Colonic mucosa (tissue), 4 donors: Measurements from ENCODE around the gene DMD. TPM values are rescaled to one million over a fixed set of nuclear protein-coding genes. Genes with fewer than 3 reads are reported as not detected.

Experiments used
- DNase-seq: peaks from one replicate; pipeline ENCODE4 v3.0.0-alpha.2; 2020
- H3K27ac ChIP-seq: fragments of 200-600 bp; one replicate; pipeline ENCODE4 v1.8.0; 2021
- H3K27me3 ChIP-seq: fragments of 200-600 bp; one replicate; pipeline ENCODE4 v1.8.0; 2021
- H3K36me3 ChIP-seq: fragments of 200-600 bp; one replicate; pipeline ENCODE4 v1.8.0; 2021
- H3K4me1 ChIP-seq: fragments of 200-600 bp; one replicate; pipeline ENCODE4 v1.8.0; 2021; ENCODE audit warnings: mild to moderate bottlenecking
- H3K4me3 ChIP-seq: fragments of 200-600 bp; one replicate; pipeline ENCODE4 v1.8.0; 2021
- H3K9ac ChIP-seq, 2 donors: one replicate each; pipeline ENCODE4 v1.7.0; 2013; ENCODE audit warnings: control low read depth in 2 of 2, low read depth in 2 of 2, low read length in 2 of 2
- H3K9me3 ChIP-seq: fragments of 200-600 bp; one replicate; pipeline ENCODE4 v1.8.0; 2021
- CTCF ChIP-seq: fragments of 200-600 bp; IDR thresholded peaks from one replicate; pipeline ENCODE4 v1.8.0; 2022; ENCODE audit warnings: antibody characterized with exemption, mild to moderate bottlenecking
- intact Hi-C: fragments of 100-400 bp; cut with DNase I; formaldehyde crosslinking; loops from one replicate; pipeline ENCODE4 v1.14.1; 2022
- total RNA-seq, 2 donors: library from RNA; stranded (reverse); fragmentation: NEBNext Ultra II Directional in 1 of 2; extraction: Animal tissue kit (Norgen Biotek cat#: 25700) in 1 of 2; gene quantifications; one replicate each; pipeline ENCODE4 v1.2.1, GENCODE V29; 2021
- donor health status: healthy.
- donor health status: DM: no; HTN: no; CAD: no.
- donor health status: DM: no; HTN: no; CAD: no.

DMD gene
- total RNA-seq, 2 donors from 2014 or later = 7.3 to 24.5 TPM

GRCh38 chrX:33001107-33001506 is 210.2 kb downstream of the DMD start:
- no peak for DNase-seq
- no peaks in the 10 kb centered on the region for H3K36me3 ChIP-seq
- no peak for TF ChIP-seq CTCF
- H3K4me1 ChIP-seq = no peaks in the 10 kb centered on the region
- no peak overlapping the region for H3K9ac ChIP-seq
- no peaks in the 10 kb centered on the region for H3K9me3 ChIP-seq
- no peak overlapping the region for H3K4me3 ChIP-seq
- no peak overlapping the region for H3K27ac ChIP-seq
- intact Hi-C loops = no loop called here
- no peaks in the 10 kb centered on the region for H3K27me3 ChIP-seq

GRCh38 chrX:32998776-32999175 is 212.6 kb downstream of the DMD start:
- no peaks in the 10 kb centered on the region for H3K4me1 ChIP-seq
- no peak overlapping the region for H3K27ac ChIP-seq
- intact Hi-C loops = no loop called here
- TF ChIP-seq CTCF = no peak
- H3K36me3 ChIP-seq = no peaks in the 10 kb centered on the region
- no peak overlapping the region for H3K4me3 ChIP-seq
- no peak overlapping the region for H3K9ac ChIP-seq
- no peaks in the 10 kb centered on the region for H3K27me3 ChIP-seq
- DNase-seq = no peak
- no peaks in the 10 kb centered on the region for H3K9me3 ChIP-seq

- H3K4me1 ChIP-seq = no peaks in the 10 kb centered on the region
- no peak overlapping the region for H3K4me3 ChIP-seq
- DNase-seq = no peak
- H3K36me3 ChIP-seq = no peaks in the 10 kb centered on the region
- H3K27me3 ChIP-seq = no peaks in the 10 kb centered on the region
- no peak overlapping the region for H3K27ac ChIP-seq
- no peak overlapping the region for H3K9ac ChIP-seq
- H3K9me3 ChIP-seq = no peaks in the 10 kb centered on the region
- TF ChIP-seq CTCF = no peak
- intact Hi-C loops = no loop called here
Observed at GRCh38 chrX:32995427-32995826, 215.9 kb downstream of the DMD start.

- Histone ChIP-seq H3K4me1 (no peaks in the 10 kb centered on the region), H3K4me3 (no peak overlapping the region), H3K9ac (no peak overlapping the region), H3K27ac (no peak overlapping the region), H3K36me3 (no peaks in the 10 kb centered on the region), H3K27me3 (no peaks in the 10 kb centered on the region), H3K9me3 (no peaks in the 10 kb centered on the region)
- no peak for TF ChIP-seq CTCF
- intact Hi-C loops = no loop called here
- DNase-seq = no peak
Observed at GRCh38 chrX:32987142-32987541, 224.2 kb downstream of the DMD start.

- no peaks in the 10 kb centered on the region for H3K4me1 ChIP-seq
- H3K4me3 ChIP-seq = no peak overlapping the region
- no peak for TF ChIP-seq CTCF
- intact Hi-C loops = no loop called here
- H3K27me3 ChIP-seq = no peaks in the 10 kb centered on the region
- no peak overlapping the region for H3K27ac ChIP-seq
- no peaks in the 10 kb centered on the region for H3K36me3 ChIP-seq
- H3K9me3 ChIP-seq = no peaks in the 10 kb centered on the region
- DNase-seq = no peak
- H3K9ac ChIP-seq = no peak overlapping the region
Observed at GRCh38 chrX:32985544-32985943, 225.8 kb downstream of the DMD start.

- intact Hi-C loops = no loop called here
Observed at GRCh38 chrX:32966821-32967355, 244.5 kb downstream of the DMD start.

More at GRCh38 chrX:32966821-32967355, 244.5 kb downstream of the DMD start:
- no peak for DNase-seq
- Histone ChIP-seq H3K4me1 (no peaks in the 10 kb centered on the region), H3K27ac (no peak overlapping the region), H3K4me3 (no peak overlapping the region), H3K9ac (no peak overlapping the region), H3K27me3 (no peaks in the 10 kb centered on the region), H3K36me3 (no peaks in the 10 kb centered on the region), H3K9me3 (no peaks in the 10 kb centered on the region)
- no peak for TF ChIP-seq CTCF
